ENCODE measurements around the gene WNT10A.

- no peak for TF ChIP-seq POLR2A (IDR thresholded peaks at IDR 0.05; ENCODE audit: control extremely low read depth in 1 of 2, low read depth in 2 of 2, low read length in 2 of 2)
- no peak for TF ChIP-seq CEBPB (IDR thresholded peaks at IDR 0.05; ENCODE audit: low read depth, low read length)
- no peak for TF ChIP-seq E2F6 (IDR thresholded peaks at IDR 0.05)
- no peak for TF ChIP-seq CTCF (IDR thresholded peaks at IDR 0.05; ENCODE audit: control extremely low read depth in 1 of 3, insufficient read depth in 1 of 3, low read depth in 1 of 3, low read length in 3 of 3)
- peak; percentile 88 for TF ChIP-seq EZH2 (IDR thresholded peaks at IDR 0.05; ENCODE audit: low read depth, low read length, severe bottlenecking)
- TF ChIP-seq JUND (IDR thresholded peaks at IDR 0.05; ENCODE audit: low read length) = no peak
- no peak for TF ChIP-seq EGR1 (IDR thresholded peaks at IDR 0.05; ENCODE audit: borderline replicate concordance, low read depth, low read length)
- no peak for TF ChIP-seq NRF1 (IDR thresholded peaks at IDR 0.05; ENCODE audit: low read depth, low read length)
- TF ChIP-seq USF2 (IDR thresholded peaks at IDR 0.05; ENCODE audit: low read length) = no peak
- TF ChIP-seq JUN (IDR thresholded peaks at IDR 0.05; ENCODE audit: low read depth, low read length) = no peak
- TF ChIP-seq RBBP5 (IDR thresholded peaks at IDR 0.05; ENCODE audit: borderline replicate concordance, low read depth, low read length) = no peak
- TF ChIP-seq POLR2AphosphoS5 (IDR thresholded peaks at IDR 0.05; ENCODE audit: low read depth, low read length) = no peak
- no peak for TF ChIP-seq GABPA (IDR thresholded peaks at IDR 0.05; ENCODE audit: borderline replicate concordance, insufficient read depth, low read length)
Measured at GRCh38 chr2:218893349-218894150, 12.9 kb downstream of the WNT10A start.

All from H1 (cell line).